HCT116 (cell line): ENCODE data around the gene POLR2H. TPM values are rescaled to one million over a fixed set of nuclear protein-coding genes. Genes with fewer than 3 reads are reported as not detected.

Source experiments
- ATAC-seq: fragments of 200-7000 bp; cut with Tn5 transposase; 2 replicates; pipeline ENCODE4 v1.9.1; 2020; ENCODE audit warnings: mild to moderate bottlenecking, moderate library complexity
- BruUV-seq: library from RNA; stranded (reverse); fragments of 400-500 nt; replicated peaks from 2 replicates; lab custom pipeline; 2021; lab: Mats Ljungman, UMichigan
- CTCF ChIA-PET: fragments of 300-600 bp; sonication (Branson Sonifier 250); formaldehyde crosslinking; loops from one replicate; lab custom pipeline; 2021; ENCODE audit warnings: antibody characterized with exemption; lab: Charles Lee
- POLR2A ChIA-PET: fragments of 300-600, 350-600 bp; sonication (Branson Sonifier 250); formaldehyde crosslinking; loops from one replicate; lab custom pipeline; 2021; ENCODE audit warnings: antibody characterized with exemption; lab: Charles Lee
- RAD21 ChIA-PET, 2 experiments: fragments of 300-600 bp; sonication (Branson Sonifier 250); formaldehyde crosslinking; loops; one replicate each; lab custom pipeline; 2023; ENCODE audit warnings: low total read pairs in 2 of 2; ENCODE audit not compliant: uncharacterized antibody in 2 of 2, unreplicated experiment in 2 of 2, low non-redundant PET in 1 of 2; lab: Charles Lee
- DNase-seq: peaks from one replicate; pipeline ENCODE4 v3.0.0-alpha.2; 2010; ENCODE audit warnings: low read depth, low spot score
- H2AFZ ChIP-seq: fragments of 200-600 bp; shearing (Covaris generic), sonication (generic); 2 replicates; pipeline ENCODE4 v1.6.1; 2017; ENCODE audit warnings: low read depth, mixed run types, mixed read lengths, antibody characterized with exemption, low read length; ENCODE audit not compliant: poor library complexity, severe bottlenecking
- H3K27ac ChIP-seq: 2 replicates; pipeline ENCODE4 v1.5.1; 2012; ENCODE audit warnings: low read depth, low read length
- H3K27me3 ChIP-seq: fragments of 200-600 bp; sonication (generic); 2 replicates; pipeline ENCODE4 v1.6.1; 2016; ENCODE audit warnings: mixed run types, low read length, mixed read lengths; ENCODE audit not compliant: insufficient read depth
- H3K36me3 ChIP-seq, 2 experiments: fragments of 200-500 bp in 1 of 2; fragments of 200-600 bp in 1 of 2; sonication (Bioruptor generic) in 1 of 2; sonication (generic) in 1 of 2; 2 replicates each; pipeline versions ENCODE4 v1.5.1 to v1.6.1; 2014 to 2016; ENCODE audit warnings: low read length in 2 of 2, inconsistent platforms in 1 of 2, mixed read lengths in 1 of 2, mixed run types in 1 of 2; ENCODE audit not compliant: insufficient read depth in 2 of 2, control insufficient read depth in 1 of 2
- H3K4me1 ChIP-seq, 2 experiments: fragments of 200-600 bp in 1 of 2; sonication (generic) in 1 of 2; 2 replicates each; pipeline versions ENCODE4 v1.5.1 to v1.6.1; 2012 to 2017; ENCODE audit warnings: low read length in 2 of 2, inconsistent platforms in 1 of 2, mild to moderate bottlenecking in 1 of 2, mixed read lengths in 1 of 2, mixed run types in 1 of 2, moderate library complexity in 1 of 2; ENCODE audit not compliant: insufficient read depth in 2 of 2, control insufficient read depth in 1 of 2
- H3K4me2 ChIP-seq: fragments of 200-600 bp; sonication (generic); 2 replicates; pipeline ENCODE4 v1.6.1; 2017; ENCODE audit warnings: mixed run types, low read length, mixed read lengths
- H3K4me3 ChIP-seq, 2 experiments: fragments of 200-600 bp in 1 of 2; sonication (generic) in 1 of 2; replicated peaks in 1 of 2; 2 replicates each; pipeline ENCODE4 v1.5.1; 2011 to 2016; ENCODE audit warnings: low read length in 2 of 2, control low read depth in 1 of 2, low read depth in 1 of 2, mild to moderate bottlenecking in 1 of 2, mixed read lengths in 1 of 2, mixed run types in 1 of 2
- H3K79me2 ChIP-seq: fragments of 200-600 bp; sonication (generic); 2 replicates; pipeline ENCODE4 v1.6.1; 2017; ENCODE audit warnings: mild to moderate bottlenecking, mixed run types, low read length, moderate library complexity, mixed read lengths; ENCODE audit not compliant: insufficient read depth
- H3K9ac ChIP-seq: fragments of 200-600 bp; sonication (generic); 2 replicates; pipeline ENCODE4 v1.6.1; 2016; ENCODE audit warnings: low read length, mixed read lengths
- H3K9me2 ChIP-seq: fragments of 200-600 bp; sonication (generic), shearing (Covaris generic); 2 replicates; pipeline ENCODE4 v1.6.1; 2017; ENCODE audit warnings: mixed run types, mild to moderate bottlenecking, moderate library complexity; ENCODE audit not compliant: insufficient read depth
- H3K9me3 ChIP-seq, 2 experiments: fragments of 200-500 bp in 1 of 2; fragments of 200-600 bp in 1 of 2; sonication (Bioruptor generic) in 1 of 2; sonication (generic) in 1 of 2; 2 replicates each; pipeline ENCODE4 v1.6.1; 2014 to 2017; ENCODE audit warnings: low read length in 2 of 2, mixed read lengths in 2 of 2, inconsistent platforms in 1 of 2, low read depth in 1 of 2, mild to moderate bottlenecking in 1 of 2, mixed run types in 1 of 2, moderate library complexity in 1 of 2; ENCODE audit not compliant: control insufficient read depth in 1 of 2, insufficient read depth in 1 of 2
- H4K20me1 ChIP-seq: fragments of 200-600 bp; sonication (generic), shearing (Covaris generic); 2 replicates; pipeline ENCODE4 v1.6.1; 2017; ENCODE audit warnings: mixed run types, mild to moderate bottlenecking, moderate library complexity; ENCODE audit not compliant: insufficient read depth
- ATF3 ChIP-seq: IDR thresholded peaks from 2 replicates; pipeline ENCODE4 v1.6.1; 2012
- CBX3 ChIP-seq: IDR thresholded peaks from 2 replicates; pipeline ENCODE4 v1.6.1; 2012; ENCODE audit warnings: low read depth
- EGR1 ChIP-seq: IDR thresholded peaks from 2 replicates; pipeline ENCODE4 v1.6.1; 2012; ENCODE audit warnings: low read depth
- ELF1 ChIP-seq: IDR thresholded peaks from 2 replicates; pipeline ENCODE4 v1.6.1; 2012; ENCODE audit warnings: low read depth, borderline replicate concordance
- EZH2phosphoT487 ChIP-seq: fragments of 200-600 bp; IDR thresholded peaks from 2 replicates; pipeline ENCODE4 v1.6.1; 2018; ENCODE audit warnings: antibody characterized with exemption, borderline replicate concordance
- JUND ChIP-seq: IDR thresholded peaks from 2 replicates; pipeline ENCODE4 v1.6.1; 2012
- POLR2AphosphoS5 ChIP-seq: IDR thresholded peaks from 2 replicates; pipeline ENCODE4 v1.6.1; 2011; ENCODE audit warnings: mild to moderate bottlenecking, low read depth, low read length, moderate library complexity
- SIN3A ChIP-seq: IDR thresholded peaks from 2 replicates; pipeline ENCODE4 v1.6.1; 2012; ENCODE audit warnings: low read depth
- TCF7L2 ChIP-seq: IDR thresholded peaks from 2 replicates; pipeline ENCODE4 v1.7.0; 2011; ENCODE audit warnings: borderline replicate concordance, inconsistent platforms; ENCODE audit not compliant: insufficient read depth, insufficient read length; ENCODE audit errors: extremely low read depth
- YY1 ChIP-seq: IDR thresholded peaks from 2 replicates; pipeline ENCODE4 v1.6.1; 2011; ENCODE audit warnings: low read length, low read depth, moderate library complexity, mild to moderate bottlenecking; ENCODE audit not compliant: insufficient replicate concordance; ENCODE audit errors: extremely low read depth
- ZNF274 ChIP-seq: fragments of 200-500 bp; sonication (Bioruptor generic); IDR thresholded peaks from 2 replicates; pipeline ENCODE4 v1.6.1; 2014; ENCODE audit warnings: mild to moderate bottlenecking, low read depth, low read length, inconsistent platforms
- intact Hi-C: fragments of 100-400 bp; cut with micrococcal nuclease; formaldehyde crosslinking; loops from 2 replicates; pipeline ENCODE4 v1.10.0; 2022
- total RNA-seq: library from RNA; stranded (reverse); gene quantifications from one replicate; pipeline ENCODE4 v1.2.1, GENCODE V29; 2021; ENCODE audit not compliant: unreplicated experiment
- TF ChIP-seq, protein P1 (sequence below): IDR thresholded peaks from 2 replicates; pipeline ENCODE4 v1.6.1; 2012; ENCODE audit warnings: low read depth

Gene POLR2H
- total RNA-seq, 1 experiment from 2014 or later: 156 TPM

GRCh38 chr3:184409946-184410500, 48.5 kb downstream of the POLR2H start:
- no peak overlapping the region for H3K4me2 ChIP-seq
- H3K9ac ChIP-seq: no peak overlapping the region
- peaks cover 0 to 7% of the 10 kb centered on the region in 2 experiments; a peak in 2 of 4 replicates for H3K4me1 ChIP-seq
- H3K36me3 ChIP-seq: no peaks in the 10 kb centered on the region
- no peak overlapping the region for H3K27ac ChIP-seq
- no peaks in the 10 kb centered on the region for H3K9me3 ChIP-seq
- no peak for DNase-seq
- intact Hi-C loops: no loop called here
- no TSS peak for BruUV-seq
- no peak for ATAC-seq
- H3K79me2 ChIP-seq: no peaks in the 10 kb centered on the region
- RAD21 ChIA-PET: no interaction called here
- H2AFZ ChIP-seq: no peak overlapping the region
- POLR2A ChIA-PET: no interaction called here
- TF ChIP-seq SIN3A: no peak
- TF ChIP-seq ATF3: no peak
- TF ChIP-seq, protein P1, sequence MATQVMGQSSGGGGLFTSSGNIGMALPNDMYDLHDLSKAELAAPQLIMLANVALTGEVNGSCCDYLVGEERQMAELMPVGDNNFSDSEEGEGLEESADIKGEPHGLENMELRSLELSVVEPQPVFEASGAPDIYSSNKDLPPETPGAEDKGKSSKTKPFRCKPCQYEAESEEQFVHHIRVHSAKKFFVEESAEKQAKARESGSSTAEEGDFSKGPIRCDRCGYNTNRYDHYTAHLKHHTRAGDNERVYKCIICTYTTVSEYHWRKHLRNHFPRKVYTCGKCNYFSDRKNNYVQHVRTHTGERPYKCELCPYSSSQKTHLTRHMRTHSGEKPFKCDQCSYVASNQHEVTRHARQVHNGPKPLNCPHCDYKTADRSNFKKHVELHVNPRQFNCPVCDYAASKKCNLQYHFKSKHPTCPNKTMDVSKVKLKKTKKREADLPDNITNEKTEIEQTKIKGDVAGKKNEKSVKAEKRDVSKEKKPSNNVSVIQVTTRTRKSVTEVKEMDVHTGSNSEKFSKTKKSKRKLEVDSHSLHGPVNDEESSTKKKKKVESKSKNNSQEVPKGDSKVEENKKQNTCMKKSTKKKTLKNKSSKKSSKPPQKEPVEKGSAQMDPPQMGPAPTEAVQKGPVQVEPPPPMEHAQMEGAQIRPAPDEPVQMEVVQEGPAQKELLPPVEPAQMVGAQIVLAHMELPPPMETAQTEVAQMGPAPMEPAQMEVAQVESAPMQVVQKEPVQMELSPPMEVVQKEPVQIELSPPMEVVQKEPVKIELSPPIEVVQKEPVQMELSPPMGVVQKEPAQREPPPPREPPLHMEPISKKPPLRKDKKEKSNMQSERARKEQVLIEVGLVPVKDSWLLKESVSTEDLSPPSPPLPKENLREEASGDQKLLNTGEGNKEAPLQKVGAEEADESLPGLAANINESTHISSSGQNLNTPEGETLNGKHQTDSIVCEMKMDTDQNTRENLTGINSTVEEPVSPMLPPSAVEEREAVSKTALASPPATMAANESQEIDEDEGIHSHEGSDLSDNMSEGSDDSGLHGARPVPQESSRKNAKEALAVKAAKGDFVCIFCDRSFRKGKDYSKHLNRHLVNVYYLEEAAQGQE: no peak
- TF ChIP-seq POLR2AphosphoS5: no peak
- TF ChIP-seq EGR1: no peak
- no peak for TF ChIP-seq ZNF274
- no peak for TF ChIP-seq YY1
- no peak for TF ChIP-seq CBX3
- no peak for TF ChIP-seq EZH2phosphoT487
- TF ChIP-seq ELF1: no peak
- TF ChIP-seq JUND: no peak
- no peak for TF ChIP-seq TCF7L2
- no peak overlapping the region for H3K4me3 ChIP-seq
- H3K27me3 ChIP-seq: no peaks in the 10 kb centered on the region
- CTCF ChIA-PET: interaction anchor here (1.2 kb wide), 1 partner anchor 8 kb away, joined by 3 read pairs; no protein-coding TSS in a partner anchor
- no peaks in the 10 kb centered on the region for H4K20me1 ChIP-seq
- no peaks in the 10 kb centered on the region for H3K9me2 ChIP-seq
